ENCODE results near the gene ACKR3.

DNA sequence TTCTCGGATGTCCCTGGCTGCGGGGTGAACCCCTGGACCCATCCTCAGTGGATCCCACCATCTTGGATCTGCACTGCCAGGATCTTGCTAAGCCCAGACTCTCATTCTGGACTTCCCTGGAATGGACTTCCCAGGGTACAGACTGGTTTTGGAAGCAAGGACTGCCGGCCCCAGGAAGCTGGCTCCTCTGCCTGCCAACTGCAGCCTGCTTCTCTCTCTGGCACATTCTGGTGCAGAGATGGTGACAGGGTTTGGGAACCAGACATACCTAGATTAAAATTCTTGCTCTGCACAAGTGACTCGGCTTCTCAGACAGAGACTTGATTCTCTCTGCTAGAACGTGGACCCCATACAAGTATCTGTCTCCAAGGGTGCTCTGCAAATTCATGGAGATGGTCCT, 29.4 kb downstream of the ACKR3 start:
- TF ChIP-seq, protein P1, sequence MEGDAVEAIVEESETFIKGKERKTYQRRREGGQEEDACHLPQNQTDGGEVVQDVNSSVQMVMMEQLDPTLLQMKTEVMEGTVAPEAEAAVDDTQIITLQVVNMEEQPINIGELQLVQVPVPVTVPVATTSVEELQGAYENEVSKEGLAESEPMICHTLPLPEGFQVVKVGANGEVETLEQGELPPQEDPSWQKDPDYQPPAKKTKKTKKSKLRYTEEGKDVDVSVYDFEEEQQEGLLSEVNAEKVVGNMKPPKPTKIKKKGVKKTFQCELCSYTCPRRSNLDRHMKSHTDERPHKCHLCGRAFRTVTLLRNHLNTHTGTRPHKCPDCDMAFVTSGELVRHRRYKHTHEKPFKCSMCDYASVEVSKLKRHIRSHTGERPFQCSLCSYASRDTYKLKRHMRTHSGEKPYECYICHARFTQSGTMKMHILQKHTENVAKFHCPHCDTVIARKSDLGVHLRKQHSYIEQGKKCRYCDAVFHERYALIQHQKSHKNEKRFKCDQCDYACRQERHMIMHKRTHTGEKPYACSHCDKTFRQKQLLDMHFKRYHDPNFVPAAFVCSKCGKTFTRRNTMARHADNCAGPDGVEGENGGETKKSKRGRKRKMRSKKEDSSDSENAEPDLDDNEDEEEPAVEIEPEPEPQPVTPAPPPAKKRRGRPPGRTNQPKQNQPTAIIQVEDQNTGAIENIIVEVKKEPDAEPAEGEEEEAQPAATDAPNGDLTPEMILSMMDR (IDR thresholded peaks at IDR 0.05): no peak
- TF ChIP-seq POLR2A (IDR thresholded peaks at IDR 0.05) (no peak), EP300 (IDR thresholded peaks at IDR 0.05) (no peak)

Measured in ovary (tissue), 3 donors.